Measurements from ENCODE around the gene FOXQ1. TPM values are rescaled to one million over a fixed set of nuclear protein-coding genes. Genes with fewer than 3 reads are reported as not detected.

Gene FOXQ1
- total and polyA plus RNA-seq, 2 of the 13 experiments (the other 11 are each of a cell fraction or from before 2014, with no cell fraction given), result 35.2 to 39.8 TPM

DNA sequence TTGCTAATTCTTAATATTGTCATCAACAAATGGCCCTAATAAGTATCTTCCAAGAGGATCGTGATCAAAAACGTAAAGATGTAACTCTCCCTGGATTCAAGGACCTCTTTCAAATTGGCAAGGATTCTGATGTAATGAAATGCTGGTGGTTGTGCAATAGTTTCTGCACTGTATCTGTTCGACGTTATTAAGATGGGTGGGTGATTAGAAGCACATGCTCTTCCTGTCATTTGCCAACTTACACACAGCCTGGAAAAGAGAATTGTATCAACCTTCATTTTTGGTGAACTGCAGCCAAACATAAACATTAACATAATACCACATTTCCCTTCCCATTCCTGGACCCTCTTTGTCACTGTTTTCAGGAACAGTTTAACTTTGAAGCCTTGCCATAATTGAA is 9.8 kb downstream of the FOXQ1 start (continued):
- TF ChIP-seq ZNF503 (CRISPR knock-in tag; IDR thresholded peaks at IDR 0.05), result no peak
- 0 out of 2 replicates have a peak, but pooled peaks have one; percentile 8 for TF ChIP-seq HNF4A (CRISPR knock-in tag; IDR thresholded peaks at IDR 0.05)
- TF ChIP-seq KDM6A (CRISPR knock-in tag; IDR thresholded peaks at IDR 0.05; ENCODE audit: low read depth), result no peak
- no peak for TF ChIP-seq ONECUT2 (CRISPR knock-in tag; IDR thresholded peaks at IDR 0.05)
- TF ChIP-seq SUZ12 (IDR thresholded peaks at IDR 0.05; ENCODE audit: low read depth, low read length), result no peak
- TF ChIP-seq KDM1A (CRISPR knock-in tag; IDR thresholded peaks at IDR 0.05), result 0 out of 2 replicates have a peak, but pooled peaks have one; percentile 52
- TF ChIP-seq, protein P1, sequence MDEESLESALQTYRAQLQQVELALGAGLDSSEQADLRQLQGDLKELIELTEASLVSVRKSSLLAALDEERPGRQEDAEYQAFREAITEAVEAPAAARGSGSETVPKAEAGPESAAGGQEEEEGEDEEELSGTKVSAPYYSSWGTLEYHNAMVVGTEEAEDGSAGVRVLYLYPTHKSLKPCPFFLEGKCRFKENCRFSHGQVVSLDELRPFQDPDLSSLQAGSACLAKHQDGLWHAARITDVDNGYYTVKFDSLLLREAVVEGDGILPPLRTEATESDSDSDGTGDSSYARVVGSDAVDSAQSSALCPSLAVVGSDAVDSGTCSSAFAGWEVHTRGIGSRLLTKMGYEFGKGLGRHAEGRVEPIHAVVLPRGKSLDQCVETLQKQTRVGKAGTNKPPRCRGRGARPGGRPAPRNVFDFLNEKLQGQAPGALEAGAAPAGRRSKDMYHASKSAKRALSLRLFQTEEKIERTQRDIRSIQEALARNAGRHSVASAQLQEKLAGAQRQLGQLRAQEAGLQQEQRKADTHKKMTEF (CRISPR knock-in tag; IDR thresholded peaks at IDR 0.05), result no peak
- no peak for TF ChIP-seq ZNF460 (CRISPR knock-in tag; IDR thresholded peaks at IDR 0.05; ENCODE audit: borderline replicate concordance)
- no peak for TF ChIP-seq MBD4 (IDR thresholded peaks at IDR 0.05; ENCODE audit: borderline replicate concordance, low read length)
- no peak for TF ChIP-seq FOXA1 (IDR thresholded peaks at IDR 0.05)
- TF ChIP-seq FOXA1 (CRISPR knock-in tag; IDR thresholded peaks at IDR 0.05), result no peak
- TF ChIP-seq GATAD2A (CRISPR knock-in tag; IDR thresholded peaks at IDR 0.05), result peak; percentile 86
- TF ChIP-seq ZNF281 (CRISPR knock-in tag; IDR thresholded peaks at IDR 0.05; ENCODE audit: borderline replicate concordance), result peak; percentile 47; the same call in 1 of the 2 replicates
- TF ChIP-seq HMG20A (CRISPR knock-in tag; IDR thresholded peaks at IDR 0.05; ENCODE audit: borderline replicate concordance), result peak; percentile 50; the same call in 1 of the 2 replicates
- TF ChIP-seq, protein P2, sequence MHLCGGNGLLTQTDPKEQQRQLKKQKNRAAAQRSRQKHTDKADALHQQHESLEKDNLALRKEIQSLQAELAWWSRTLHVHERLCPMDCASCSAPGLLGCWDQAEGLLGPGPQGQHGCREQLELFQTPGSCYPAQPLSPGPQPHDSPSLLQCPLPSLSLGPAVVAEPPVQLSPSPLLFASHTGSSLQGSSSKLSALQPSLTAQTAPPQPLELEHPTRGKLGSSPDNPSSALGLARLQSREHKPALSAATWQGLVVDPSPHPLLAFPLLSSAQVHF (CRISPR knock-in tag; IDR thresholded peaks at IDR 0.05), result no peak
- no peak for TF ChIP-seq RAD21 (CRISPR knock-in tag; IDR thresholded peaks at IDR 0.05)
- TF ChIP-seq SMC3 (IDR thresholded peaks at IDR 0.05; ENCODE audit: low read length), result peak; percentile 24; the same call in 1 of the 2 replicates
- TF ChIP-seq AHR (CRISPR knock-in tag; IDR thresholded peaks at IDR 0.05), result no peak
- 0 out of 2 replicates have a peak, but pooled peaks have one; percentile 23 for TF ChIP-seq ZNF614 (CRISPR knock-in tag; IDR thresholded peaks at IDR 0.05; ENCODE audit: borderline replicate concordance)
- TF ChIP-seq FOXK1 (CRISPR knock-in tag; IDR thresholded peaks at IDR 0.05; ENCODE audit: borderline replicate concordance, low read depth), result 0 out of 2 replicates have a peak, but pooled peaks have one; percentile 38
